ENCODE measurements around the gene ZNF12. TPM values are rescaled to one million over a fixed set of nuclear protein-coding genes. Genes with fewer than 3 reads are reported as not detected.

ZNF12 gene
- polyA plus RNA-seq, 1 of the 3 experiments (the other 2 are of a cell fraction): 9.5 TPM

GRCh38 chr7:6648066-6648814 is 58.5 kb downstream of the ZNF12 start (continued):
- no peak for TF ChIP-seq IRF3 (IDR thresholded peaks at IDR 0.05; ENCODE audit: low read depth, low read length)

GRCh38 chr7:6647541-6647940 is 59.2 kb downstream of the ZNF12 start:
- no peaks in the 10 kb centered on the region for H3K27me3 ChIP-seq (ENCODE audit: insufficient read depth)
- H3K9me3 ChIP-seq: no peaks in the 10 kb centered on the region
- peaks cover 46 to 89% of the 10 kb centered on the region in 2 experiments for H3K36me3 ChIP-seq (replicated peaks in 1 of 2; ENCODE audit: control insufficient read depth in 1 of 2, insufficient read depth in 2 of 2, low read length in 1 of 2)
- no peaks in the 10 kb centered on the region for H3F3A ChIP-seq (replicated peaks; ENCODE audit: insufficient read depth)
- TF ChIP-seq TCF12 (IDR thresholded peaks at IDR 0.05): no peak
- TF ChIP-seq PBX3 (IDR thresholded peaks at IDR 0.05): no peak
- no peak for TF ChIP-seq ELF1 (IDR thresholded peaks at IDR 0.05)
- no peak for TF ChIP-seq CHD2 (IDR thresholded peaks at IDR 0.05; ENCODE audit: low read length, partially characterized antibody)
- TF ChIP-seq USF2 (IDR thresholded peaks at IDR 0.05; ENCODE audit: borderline replicate concordance, low read depth, low read length): no peak
- no peak for TF ChIP-seq RXRA (IDR thresholded peaks at IDR 0.05; ENCODE audit: borderline replicate concordance, low read depth)
- TF ChIP-seq FOXM1 (IDR thresholded peaks at IDR 0.05; ENCODE audit: low read depth): no peak
- no peak for TF ChIP-seq RAD21 (IDR thresholded peaks at IDR 0.05; ENCODE audit: low read length)
- no peak for TF ChIP-seq TEAD4 (IDR thresholded peaks at IDR 0.05; ENCODE audit: borderline replicate concordance, insufficient read depth)
- no peak for TF ChIP-seq USF1 (IDR thresholded peaks at IDR 0.05; ENCODE audit: borderline replicate concordance, low read depth)
- no peak for TF ChIP-seq CTCF (IDR thresholded peaks at IDR 0.05)
- no peak for TF ChIP-seq ZBTB33 (IDR thresholded peaks at IDR 0.05; ENCODE audit: borderline replicate concordance, low read depth)
- TF ChIP-seq SIN3A (IDR thresholded peaks at IDR 0.05; ENCODE audit: borderline replicate concordance, low read depth, low read length): no peak
- no peak for TF ChIP-seq NFIC (IDR thresholded peaks at IDR 0.05; ENCODE audit: borderline replicate concordance)
- TF ChIP-seq NRF1 (IDR thresholded peaks at IDR 0.05; ENCODE audit: low read depth, low read length): no peak
- no peak for TF ChIP-seq GATA2 (CRISPR knock-in tag; IDR thresholded peaks at IDR 0.05)
- no peak for TF ChIP-seq JUND (IDR thresholded peaks at IDR 0.05)
- H3K27ac ChIP-seq (ENCODE audit: low read depth in 2 of 2, low read length in 1 of 2): no peak overlapping the region
- H2AFZ ChIP-seq (ENCODE audit: low read depth): no peak overlapping the region
- no peaks in the 10 kb centered on the region for H3K9me2 ChIP-seq
- H3K4me2 ChIP-seq: no peak overlapping the region
- H4K20me1 ChIP-seq (ENCODE audit: insufficient read depth): peaks cover 20% of the 10 kb centered on the region; the same call in 1 of the 2 replicates
- ChIA-PET CTCF (no interaction called here), POLR2A (no interaction called here)
- 94% methylated on average over 14 of the region's 14 CpGs for WGBS (ENCODE audit: low lambda C conversion rate)
- no peaks in the 10 kb centered on the region for H3K4me1 ChIP-seq (ENCODE audit: control insufficient read depth in 1 of 2, insufficient read depth in 2 of 2, low read depth in 1 of 2, low read length in 1 of 2)
- no peak overlapping the region for H3K4me3 ChIP-seq (ENCODE audit: low read depth in 2 of 2, low read length in 1 of 2)
- peaks cover 8% of the 10 kb centered on the region; the same call in 1 of the 2 replicates for H3K79me2 ChIP-seq (ENCODE audit: insufficient read depth)
- no peak overlapping the region for H3K9ac ChIP-seq
- DNase-seq: no peak
